Thyroid gland (tissue), 4 donors: Measurements from ENCODE around the gene CALHM2. TPM values are rescaled to one million over a fixed set of nuclear protein-coding genes. Genes with fewer than 3 reads are reported as not detected.

Source experiments
- DNase-seq, 2 donors: peaks; one replicate each; pipeline ENCODE4 v3.0.0-alpha.2; 2019
- H3K27ac ChIP-seq, 3 donors: fragments of 200-600 bp; sonication (generic); 1 replicate in 2 of 3; 2 replicates in 1 of 3; pipeline ENCODE4 v1.5.1; 2016 to 2019; ENCODE audit warnings: mild to moderate bottlenecking in 1 of 3, moderate library complexity in 1 of 3
- H3K27me3 ChIP-seq: fragments of 200-600 bp; sonication (generic); one replicate; pipeline ENCODE4 v1.5.1; 2019
- H3K36me3 ChIP-seq, 2 donors: fragments of 200-600 bp; sonication (generic); one replicate each; pipeline ENCODE4 v1.5.1; 2016 to 2019
- H3K4me1 ChIP-seq, 2 donors: fragments of 200-600 bp; sonication (generic); one replicate each; pipeline ENCODE4 v1.5.1; 2017 to 2019
- H3K4me3 ChIP-seq, 3 donors: fragments of 200-600 bp; sonication (generic); replicated peaks in 1 of 3; 1 replicate in 2 of 3; 2 replicates in 1 of 3; pipeline ENCODE4 v1.5.1; 2016; ENCODE audit warnings: mild to moderate bottlenecking in 1 of 3
- H3K9me3 ChIP-seq: fragments of 200-600 bp; sonication (generic); one replicate; pipeline ENCODE4 v1.5.1; 2017
- CTCF ChIP-seq, 6 experiments: fragments of 200-600 bp in 3 of 6; fragments of 450-650 bp in 3 of 6; sonication (generic) in 3 of 6; IDR thresholded peaks; one replicate each; pipeline ENCODE4 v1.5.1; 2016 to 2019; ENCODE audit warnings: antibody characterized with exemption in 6 of 6, mild to moderate bottlenecking in 2 of 6, inconsistent platforms in 1 of 6, moderate library complexity in 1 of 6
- POLR2A ChIP-seq, 2 donors: fragments of 450-650 bp; IDR thresholded peaks; one replicate each; pipeline ENCODE4 v1.6.1; 2017; ENCODE audit warnings: antibody characterized with exemption in 2 of 2, mild to moderate bottlenecking in 2 of 2, moderate library complexity in 1 of 2
- WGBS, 2 donors: methylation state at CpG; one replicate each; pipeline ENCODE4 v1.1.5; 2017; 5-methylcytosine and 5-hydroxymethylcytosine counted together
- intact Hi-C: fragments of 100-400 bp; cut with DNase I; formaldehyde crosslinking; loops from one replicate; pipeline ENCODE4 v1.15.1; 2023
- total RNA-seq, 4 donors: library from RNA; depleted of rRNA; stranded (reverse); fragments of >200 nt; gene quantifications; one replicate each; pipeline ENCODE4 v1.2.3, GENCODE V29; 2016

The CALHM2 gene
- total RNA-seq, 4 donors from 2014 or later = 16.0 to 47.3 (median 32.8) TPM

- intact Hi-C loops = no loop called here
- Histone ChIP-seq H3K9me3 (no peaks in the 10 kb centered on the region), H3K4me3 (no peak overlapping the region), H3K27ac (no peak overlapping the region), H3K36me3 (no peaks in the 10 kb centered on the region), H3K27me3 (no peaks in the 10 kb centered on the region), H3K4me1 (no peaks in the 10 kb centered on the region)
- no peak for TF ChIP-seq CTCF (IDR thresholded peaks at IDR 0.05)
- no peak for DNase-seq
- 68 to 75% methylated on average over 5 of the region's 5 CpGs for WGBS, 2 donors
These were observed 17.0 kb upstream of the CALHM2 start for GRCh38 chr10:103469201-103469600.

- 88 to 89% methylated on average over 7 of the region's 7 CpGs for WGBS, 2 donors
- H3K4me1 ChIP-seq = no peaks in the 10 kb centered on the region
- H3K27ac ChIP-seq = no peak overlapping the region
- intact Hi-C loops = no loop called here
- no peak overlapping the region for H3K4me3 ChIP-seq
- no peak for DNase-seq
- H3K9me3 ChIP-seq = no peaks in the 10 kb centered on the region
- H3K36me3 ChIP-seq = no peaks in the 10 kb centered on the region
- TF ChIP-seq POLR2A (IDR thresholded peaks at IDR 0.05) (no peak), CTCF (IDR thresholded peaks at IDR 0.05) (no peak)
- no peaks in the 10 kb centered on the region for H3K27me3 ChIP-seq
These were observed 15.2 kb upstream of the CALHM2 start for GRCh38 chr10:103467406-103467805.

GRCh38 chr10:103466734-103467133, 14.6 kb upstream of the CALHM2 start:
- WGBS, 2 donors = 81 to 83% methylated on average over 3 of the region's 3 CpGs
- no peaks in the 10 kb centered on the region for H3K9me3 ChIP-seq
- no peaks in the 10 kb centered on the region for H3K36me3 ChIP-seq
- H3K4me3 ChIP-seq = no peak overlapping the region
- TF ChIP-seq POLR2A (IDR thresholded peaks at IDR 0.05) (no peak), CTCF (IDR thresholded peaks at IDR 0.05) (no peak)
- H3K27ac ChIP-seq = no peak overlapping the region
- intact Hi-C loops = no loop called here
- no peaks in the 10 kb centered on the region for H3K27me3 ChIP-seq
- DNase-seq = no peak
- H3K4me1 ChIP-seq = no peaks in the 10 kb centered on the region

GRCh38 chr10:103465411-103466179, 13.4 kb upstream of the CALHM2 start:
- DNase-seq = no peak
- Histone ChIP-seq H3K27me3 (no peaks in the 10 kb centered on the region), H3K4me3 (no peak overlapping the region), H3K36me3 (no peaks in the 10 kb centered on the region), H3K9me3 (no peaks in the 10 kb centered on the region), H3K4me1 (no peaks in the 10 kb centered on the region), H3K27ac (no peak overlapping the region)
- 88 to 94% methylated on average over 14 of the region's 14 CpGs for WGBS, 2 donors
- intact Hi-C loops = no loop called here
- TF ChIP-seq POLR2A (IDR thresholded peaks at IDR 0.05) = no peak
- no peak for TF ChIP-seq CTCF (IDR thresholded peaks at IDR 0.05)

- no peak for TF ChIP-seq POLR2A (IDR thresholded peaks at IDR 0.05)
- TF ChIP-seq CTCF (IDR thresholded peaks at IDR 0.05) = no peak
- no peaks in the 10 kb centered on the region for H3K27me3 ChIP-seq
- H3K36me3 ChIP-seq = no peaks in the 10 kb centered on the region
- H3K4me3 ChIP-seq = no peak overlapping the region
- H3K27ac ChIP-seq = no peak overlapping the region
- intact Hi-C loops = no loop called here
- H3K4me1 ChIP-seq = no peaks in the 10 kb centered on the region
- H3K9me3 ChIP-seq = no peaks in the 10 kb centered on the region
- 63 to 71% methylated on average over 4 of the region's 4 CpGs for WGBS, 2 donors
- no peak for DNase-seq
These were observed 11.3 kb upstream of the CALHM2 start for GRCh38 chr10:103463499-103463898.
